ENCODE data around the gene RARS2. TPM values are rescaled to one million over a fixed set of nuclear protein-coding genes. Genes with fewer than 3 reads are reported as not detected.

Gene RARS2
- total and polyA plus RNA-seq, 2 donors (not counting 1 experiment from before 2014, with no cell fraction given): 33.9 to 43.8 TPM

DNA sequence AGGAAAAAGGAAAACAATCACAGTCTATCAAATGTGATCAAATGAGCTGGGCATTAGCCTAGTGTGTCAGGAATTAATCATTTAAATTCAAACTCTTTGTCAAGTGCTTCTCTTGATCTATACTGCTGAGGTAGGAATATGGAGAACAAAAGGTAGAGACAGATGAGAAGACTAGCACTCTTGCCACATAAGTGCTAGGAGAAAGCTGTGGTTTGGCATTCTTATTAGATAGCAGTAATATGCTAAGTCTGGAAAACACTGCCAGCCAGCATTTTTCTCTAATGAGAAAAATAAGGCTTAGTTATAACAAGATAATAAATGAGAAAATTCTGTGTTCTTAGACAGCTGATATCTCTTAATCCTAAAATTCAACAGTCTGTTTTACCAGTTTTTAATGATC is 39.1 kb upstream of the RARS2 start:
- peak; percentile 28 to 75 for DNase-seq (ENCODE audit: low read depth in 2 of 2)
- no peak overlapping the region for H3K4me2 ChIP-seq (ENCODE audit: extremely low read depth, insufficient read depth, low read length)
- TF ChIP-seq CTCF (conservative IDR thresholded peaks at IDR 0.05 in 1 of 2, IDR thresholded peaks at IDR 0.05 in 1 of 2; ENCODE audit: low read depth in 1 of 2, low read length in 2 of 2) (no peak), EZH2 (IDR thresholded peaks at IDR 0.05; ENCODE audit: low read length, missing control alignments) (no peak)
- H3K4me1 ChIP-seq (ENCODE audit: control insufficient read depth, extremely low read depth, insufficient read depth, low read length): peaks cover 3% of the 10 kb centered on the region
- H3K36me3 ChIP-seq (ENCODE audit: control insufficient read depth, insufficient read depth, low read length): no peaks in the 10 kb centered on the region
- H4K20me1 ChIP-seq (ENCODE audit: control insufficient read depth, extremely low read depth, insufficient read depth, low read length): no peaks in the 10 kb centered on the region
- H3K27ac ChIP-seq (ENCODE audit: insufficient read depth, low read length): no peak overlapping the region
- H2AFZ ChIP-seq (ENCODE audit: low read length): no peak overlapping the region
- no peaks in the 10 kb centered on the region for H3K9me3 ChIP-seq (ENCODE audit: control insufficient read depth, insufficient read depth, low read depth, low read length)
- no peak overlapping the region for H3K9ac ChIP-seq (ENCODE audit: insufficient read depth, low read length)
- H3K79me2 ChIP-seq (ENCODE audit: control insufficient read depth, insufficient read depth, low read length): no peaks in the 10 kb centered on the region
- H3K27me3 ChIP-seq (ENCODE audit: control insufficient read depth, insufficient read depth, low read length): no peaks in the 10 kb centered on the region
- no peak overlapping the region for H3K4me3 ChIP-seq (replicated peaks in 1 of 4; ENCODE audit: control extremely low read depth in 1 of 4, insufficient read depth in 1 of 4, low read depth in 3 of 4, low read length in 4 of 4)

- Histone ChIP-seq H3K79me2 (ENCODE audit: control insufficient read depth, insufficient read depth, low read length) (no peaks in the 10 kb centered on the region), H3K4me3 (replicated peaks in 1 of 4; ENCODE audit: control extremely low read depth in 1 of 4, insufficient read depth in 1 of 4, low read depth in 3 of 4, low read length in 4 of 4) (no peak overlapping the region), H3K4me2 (ENCODE audit: extremely low read depth, insufficient read depth, low read length) (no peak overlapping the region), H3K36me3 (ENCODE audit: control insufficient read depth, insufficient read depth, low read length) (no peaks in the 10 kb centered on the region), H3K9me3 (ENCODE audit: control insufficient read depth, insufficient read depth, low read depth, low read length) (no peaks in the 10 kb centered on the region), H3K27me3 (ENCODE audit: control insufficient read depth, insufficient read depth, low read length) (no peaks in the 10 kb centered on the region), H3K27ac (ENCODE audit: insufficient read depth, low read length) (no peak overlapping the region), H3K9ac (ENCODE audit: insufficient read depth, low read length) (no peak overlapping the region), H3K4me1 (ENCODE audit: control insufficient read depth, extremely low read depth, insufficient read depth, low read length) (peaks cover 3% of the 10 kb centered on the region), H4K20me1 (ENCODE audit: control insufficient read depth, extremely low read depth, insufficient read depth, low read length) (no peaks in the 10 kb centered on the region), H2AFZ (ENCODE audit: low read length) (no peak overlapping the region)
- no peak for DNase-seq (ENCODE audit: low read depth in 2 of 2)
- no peak for TF ChIP-seq CTCF (conservative IDR thresholded peaks at IDR 0.05 in 1 of 2, IDR thresholded peaks at IDR 0.05 in 1 of 2; ENCODE audit: low read depth in 1 of 2, low read length in 2 of 2)
- TF ChIP-seq EZH2 (IDR thresholded peaks at IDR 0.05; ENCODE audit: low read length, missing control alignments): no peak
Measured at GRCh38 chr6:87628424-87628823, 38.6 kb upstream of the RARS2 start.

- no peak overlapping the region for H3K4me2 ChIP-seq (ENCODE audit: extremely low read depth, insufficient read depth, low read length)
- peak in 1 of 2 donors; percentile 61 for DNase-seq (ENCODE audit: low read depth in 2 of 2)
Measured at GRCh38 chr6:87623248-87623647, 33.5 kb upstream of the RARS2 start.

More at GRCh38 chr6:87623248-87623647, 33.5 kb upstream of the RARS2 start:
- no peak overlapping the region for H3K4me3 ChIP-seq (replicated peaks in 1 of 4; ENCODE audit: control extremely low read depth in 1 of 4, insufficient read depth in 1 of 4, low read depth in 3 of 4, low read length in 4 of 4)
- H3K27ac ChIP-seq (ENCODE audit: insufficient read depth, low read length): no peak overlapping the region
- no peak overlapping the region for H2AFZ ChIP-seq (ENCODE audit: low read length)
- H4K20me1 ChIP-seq (ENCODE audit: control insufficient read depth, extremely low read depth, insufficient read depth, low read length): no peaks in the 10 kb centered on the region
- H3K79me2 ChIP-seq (ENCODE audit: control insufficient read depth, insufficient read depth, low read length): no peaks in the 10 kb centered on the region
- H3K9me3 ChIP-seq (ENCODE audit: control insufficient read depth, insufficient read depth, low read depth, low read length): no peaks in the 10 kb centered on the region
- TF ChIP-seq EZH2 (IDR thresholded peaks at IDR 0.05; ENCODE audit: low read length, missing control alignments) (no peak), CTCF (conservative IDR thresholded peaks at IDR 0.05 in 1 of 2, IDR thresholded peaks at IDR 0.05 in 1 of 2; ENCODE audit: low read depth in 1 of 2, low read length in 2 of 2) (no peak)
- no peaks in the 10 kb centered on the region for H3K4me1 ChIP-seq (ENCODE audit: control insufficient read depth, extremely low read depth, insufficient read depth, low read length)
- no peaks in the 10 kb centered on the region for H3K36me3 ChIP-seq (ENCODE audit: control insufficient read depth, insufficient read depth, low read length)
- H3K27me3 ChIP-seq (ENCODE audit: control insufficient read depth, insufficient read depth, low read length): no peaks in the 10 kb centered on the region
- no peak overlapping the region for H3K9ac ChIP-seq (ENCODE audit: insufficient read depth, low read length)
